ENCODE measurements around the gene IFT80. TPM values are rescaled to one million over a fixed set of nuclear protein-coding genes. Genes with fewer than 3 reads are reported as not detected.
A peak's percentile ranks its signal among the peaks of the same experiment; 100 is the strongest.
"Not testable (repeated sequence)": the region's sequence is repeated elsewhere in the genome, so short reads cannot be mapped to it uniquely, and the experiment has no call there.

IFT80 gene
- total RNA-seq, 1 experiment from 2014 or later, result 19.3 TPM

- H3K36me3 ChIP-seq (ENCODE audit: control insufficient read depth, insufficient read depth, low read length), result no peaks in the 10 kb centered on the region
- no TSS peak for BruUV-seq (replicated peaks)
- H3K27me3 ChIP-seq (replicated peaks; ENCODE audit: control insufficient read depth, insufficient read depth, low read length), result no peaks in the 10 kb centered on the region
- Mint-ChIP-seq H3K9me3 (ENCODE audit: unreplicated experiment) (peaks cover 16% of the 10 kb centered on the region), H3K4me3 (ENCODE audit: unreplicated experiment) (no peak overlapping the region), H3K27ac (ENCODE audit: unreplicated experiment) (no peak overlapping the region), H3K27me3 (ENCODE audit: insufficient read depth, unreplicated experiment) (no peaks in the 10 kb centered on the region), H3K4me1 (ENCODE audit: low read depth, unreplicated experiment) (peaks cover 13% of the 10 kb centered on the region), H3K36me3 (ENCODE audit: insufficient read depth, unreplicated experiment) (peaks cover 5% of the 10 kb centered on the region)
- no peak overlapping the region for H3K4me3 ChIP-seq (ENCODE audit: low read depth, low read length)
- DNase-seq, result peak; percentile 26 to 53
- intact Hi-C loops (cut with micrococcal nuclease; ENCODE audit: unreplicated experiment), result no loop called here
- ChIA-PET POLR2A (interaction anchor here (0.6 kb wide), 1 partner anchor 676 kb away, joined by 4 read pairs; no protein-coding TSS in a partner anchor), CTCF (no interaction called here)
- no peaks in the 10 kb centered on the region; the same call in 1 of the 2 replicates for H3K9me3 ChIP-seq
- no peak for TF ChIP-seq CTCF (IDR thresholded peaks at IDR 0.05; ENCODE audit: insufficient read depth in 1 of 2, low read depth in 1 of 2, low read length in 1 of 2, severe bottlenecking in 1 of 2, unreplicated experiment in 1 of 2)
- peaks cover 5% of the 10 kb centered on the region for H3K4me1 ChIP-seq
Observed at GRCh38 chr3:160245261-160245800, 153.7 kb downstream of the IFT80 start.

DNA sequence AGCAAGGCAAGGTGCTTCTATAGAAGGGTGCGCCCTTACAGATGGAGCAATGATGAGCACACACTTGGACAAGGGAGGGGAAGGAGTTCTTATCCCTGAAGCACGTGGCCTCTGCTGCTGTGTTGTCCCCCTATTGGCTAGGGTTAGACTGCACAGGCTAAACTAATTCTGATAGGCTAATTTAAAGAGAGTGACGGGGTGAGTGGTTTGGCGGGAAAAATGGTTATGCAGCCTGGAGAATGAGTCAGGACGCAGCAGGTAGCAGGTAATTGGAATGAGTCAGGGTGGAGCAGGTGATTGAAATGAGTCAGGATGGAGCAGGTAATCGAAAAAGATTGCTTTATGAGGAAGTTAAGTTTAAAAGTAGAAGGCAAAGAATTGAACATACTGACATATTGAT, 158.3 kb downstream of the IFT80 start:
- H3K4me1 ChIP-seq; CTCF ChIA-PET; H3K4me3 Mint-ChIP-seq (ENCODE audit: unreplicated experiment); BruUV-seq (replicated peaks); H3K36me3 Mint-ChIP-seq (ENCODE audit: insufficient read depth, unreplicated experiment); H3K27ac Mint-ChIP-seq (ENCODE audit: unreplicated experiment); H3K4me3 ChIP-seq (ENCODE audit: low read depth, low read length); H3K36me3 ChIP-seq (ENCODE audit: control insufficient read depth, insufficient read depth, low read length); POLR2A ChIA-PET; H3K27me3 ChIP-seq (replicated peaks; ENCODE audit: control insufficient read depth, insufficient read depth, low read length); intact Hi-C loops (cut with micrococcal nuclease; ENCODE audit: unreplicated experiment); H3K9me3 ChIP-seq; H3K27me3 Mint-ChIP-seq (ENCODE audit: insufficient read depth, unreplicated experiment): not testable (repeated sequence)
- Mint-ChIP-seq H3K9me3 (ENCODE audit: unreplicated experiment) (peaks cover 18% of the 10 kb centered on the region), H3K4me1 (ENCODE audit: low read depth, unreplicated experiment) (peaks cover 12% of the 10 kb centered on the region)
- peak in 1 of 2 experiments; percentile 13 for DNase-seq

DNA sequence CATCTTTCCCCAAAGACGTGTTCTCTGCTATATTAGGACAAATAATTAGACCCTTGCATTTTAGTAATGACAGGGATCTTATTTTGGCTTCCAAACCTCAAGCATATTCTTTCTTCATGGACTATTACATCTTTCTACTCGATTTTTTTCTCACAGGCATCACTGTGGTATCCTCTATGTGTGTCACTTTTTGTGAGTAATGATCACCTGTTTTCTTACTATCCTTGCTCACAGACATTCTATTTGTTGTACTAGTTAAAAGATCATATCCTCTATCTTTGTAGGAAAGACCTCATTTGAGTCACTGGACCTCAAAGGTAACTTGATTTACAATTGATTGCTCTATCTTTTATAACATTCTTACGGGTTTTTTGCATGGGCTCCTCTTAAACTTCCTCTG, 167.0 kb downstream of the IFT80 start:
- no peak for DNase-seq
- Mint-ChIP-seq H3K27ac (ENCODE audit: unreplicated experiment) (no peak overlapping the region), H3K36me3 (ENCODE audit: insufficient read depth, unreplicated experiment) (no peaks in the 10 kb centered on the region), H3K4me3 (ENCODE audit: unreplicated experiment) (no peak overlapping the region), H3K9me3 (ENCODE audit: unreplicated experiment) (no peaks in the 10 kb centered on the region), H3K27me3 (ENCODE audit: insufficient read depth, unreplicated experiment) (no peaks in the 10 kb centered on the region), H3K4me1 (ENCODE audit: low read depth, unreplicated experiment) (no peaks in the 10 kb centered on the region)
- H3K4me1 ChIP-seq, result peaks cover under 1% of the 10 kb centered on the region; the same call in 1 of the 2 replicates
- intact Hi-C loops (cut with micrococcal nuclease; ENCODE audit: unreplicated experiment), result no loop called here
- TF ChIP-seq CTCF (IDR thresholded peaks at IDR 0.05; ENCODE audit: insufficient read depth in 1 of 2, low read depth in 1 of 2, low read length in 1 of 2, severe bottlenecking in 1 of 2, unreplicated experiment in 1 of 2), result no peak
- ChIA-PET POLR2A (no interaction called here), CTCF (no interaction called here)
- no peaks in the 10 kb centered on the region for H3K9me3 ChIP-seq
- no peaks in the 10 kb centered on the region for H3K27me3 ChIP-seq (replicated peaks; ENCODE audit: control insufficient read depth, insufficient read depth, low read length)
- no TSS peak for BruUV-seq (replicated peaks)
- H3K36me3 ChIP-seq (ENCODE audit: control insufficient read depth, insufficient read depth, low read length), result no peaks in the 10 kb centered on the region
- no peak overlapping the region for H3K4me3 ChIP-seq (ENCODE audit: low read depth, low read length)

DNA sequence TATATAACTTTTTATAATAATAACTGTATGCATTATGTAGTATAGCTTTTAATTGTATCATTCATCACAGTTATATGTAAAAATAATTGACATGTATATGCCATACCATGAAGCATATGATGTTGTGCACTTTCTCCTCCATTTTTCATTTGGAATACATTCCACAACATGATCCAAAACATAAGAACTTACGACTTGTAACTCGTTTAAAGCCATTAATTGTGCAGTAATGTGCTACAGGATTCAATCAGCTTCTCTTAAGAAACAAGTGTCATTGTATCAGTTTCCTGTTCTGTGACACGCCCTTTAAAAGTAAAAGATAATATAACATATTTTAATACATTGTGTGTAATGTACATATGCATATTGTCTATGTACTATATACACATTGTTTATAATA, 171.6 kb downstream of the IFT80 start:
- ChIA-PET POLR2A (no interaction called here), CTCF (no interaction called here)
- no peak for DNase-seq
- Mint-ChIP-seq H3K27me3 (ENCODE audit: insufficient read depth, unreplicated experiment) (no peaks in the 10 kb centered on the region), H3K4me1 (ENCODE audit: low read depth, unreplicated experiment) (no peaks in the 10 kb centered on the region), H3K27ac (ENCODE audit: unreplicated experiment) (no peak overlapping the region), H3K9me3 (ENCODE audit: unreplicated experiment) (no peaks in the 10 kb centered on the region), H3K4me3 (ENCODE audit: unreplicated experiment) (no peak overlapping the region), H3K36me3 (ENCODE audit: insufficient read depth, unreplicated experiment) (peaks cover 6% of the 10 kb centered on the region)
- Histone ChIP-seq H3K27me3 (replicated peaks; ENCODE audit: control insufficient read depth, insufficient read depth, low read length) (no peaks in the 10 kb centered on the region), H3K9me3 (no peaks in the 10 kb centered on the region), H3K4me1 (peaks cover 10% of the 10 kb centered on the region), H3K4me3 (ENCODE audit: low read depth, low read length) (no peak overlapping the region), H3K36me3 (ENCODE audit: control insufficient read depth, insufficient read depth, low read length) (no peaks in the 10 kb centered on the region)
- no TSS peak for BruUV-seq (replicated peaks)
- no peak for TF ChIP-seq CTCF (IDR thresholded peaks at IDR 0.05; ENCODE audit: insufficient read depth in 1 of 2, low read depth in 1 of 2, low read length in 1 of 2, severe bottlenecking in 1 of 2, unreplicated experiment in 1 of 2)
- intact Hi-C loops (cut with micrococcal nuclease; ENCODE audit: unreplicated experiment), result no loop called here

Measured in Caco-2 (cell line).